NCI-H1105 treated with DMSO at 0.1 percent for 48 hours (cell line): ENCODE data around the gene KDELR3.
"Not testable (repeated sequence)": the region's sequence is repeated elsewhere in the genome, so short reads cannot be mapped to it uniquely, and the experiment has no call there.

Experiments
- DNase-seq: peaks from one replicate; lab custom pipeline; 2025; lab: John Stamatoyannopoulos, UW

KDELR3 gene

DNA sequence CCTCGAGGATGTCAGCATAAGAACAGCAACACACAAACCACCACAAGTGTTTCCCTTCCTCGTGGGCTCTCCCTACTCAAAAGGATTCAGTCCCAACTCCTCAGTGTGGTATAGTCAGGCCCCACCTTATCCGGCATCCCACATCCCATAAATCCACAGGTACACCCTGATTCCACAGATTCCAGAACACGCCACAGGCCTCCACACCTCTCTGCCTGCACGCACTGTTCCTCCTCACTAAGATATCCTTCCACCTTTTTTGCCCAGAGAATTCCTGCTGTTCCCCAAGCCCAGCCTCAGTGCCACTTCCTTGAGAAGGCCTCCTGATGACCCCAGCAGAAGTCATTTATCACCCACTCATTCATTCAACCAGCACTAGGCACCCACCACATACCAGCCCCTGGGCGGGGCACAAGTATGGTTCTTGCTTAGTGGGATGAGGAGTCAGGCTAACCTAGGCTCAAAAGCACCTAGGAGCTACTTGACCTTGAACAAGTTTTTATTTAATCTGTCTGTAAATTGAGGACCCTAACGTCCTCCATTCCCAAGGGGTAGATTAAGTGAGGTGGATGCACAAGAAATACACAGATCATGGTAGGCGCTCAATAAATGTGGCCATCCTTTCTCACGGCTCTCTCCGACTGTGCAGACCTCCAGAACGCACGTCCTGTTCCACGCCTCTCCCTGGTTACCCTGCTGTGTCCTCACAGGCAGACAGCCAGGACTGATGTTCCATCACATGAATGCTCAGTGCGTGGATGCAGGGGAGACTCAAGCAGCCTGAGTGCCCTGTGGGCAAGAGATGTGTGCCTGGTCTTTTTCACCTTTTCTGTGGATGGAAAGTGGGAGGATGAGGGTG is 10.8 kb upstream of the KDELR3 start:
- DNase-seq, result no peak

DNA sequence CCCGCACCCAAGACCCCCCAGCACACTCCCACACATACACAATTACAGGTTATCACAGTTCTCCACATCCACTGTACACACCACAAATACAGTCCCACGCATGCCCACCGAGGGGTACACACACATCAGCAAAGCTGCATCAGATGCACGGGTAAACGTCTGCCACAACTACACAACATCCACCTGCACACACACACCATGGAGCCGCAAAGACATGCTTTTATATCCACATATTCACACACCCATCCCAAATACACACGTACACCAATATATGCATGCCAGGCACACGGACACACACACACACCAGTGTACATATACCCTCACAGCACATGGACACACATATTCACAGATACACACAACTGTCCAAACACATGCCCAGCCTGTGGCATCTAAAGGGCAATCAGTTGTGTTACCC is 7.5 kb upstream of the KDELR3 start:
- DNase-seq, result no peak

DNA sequence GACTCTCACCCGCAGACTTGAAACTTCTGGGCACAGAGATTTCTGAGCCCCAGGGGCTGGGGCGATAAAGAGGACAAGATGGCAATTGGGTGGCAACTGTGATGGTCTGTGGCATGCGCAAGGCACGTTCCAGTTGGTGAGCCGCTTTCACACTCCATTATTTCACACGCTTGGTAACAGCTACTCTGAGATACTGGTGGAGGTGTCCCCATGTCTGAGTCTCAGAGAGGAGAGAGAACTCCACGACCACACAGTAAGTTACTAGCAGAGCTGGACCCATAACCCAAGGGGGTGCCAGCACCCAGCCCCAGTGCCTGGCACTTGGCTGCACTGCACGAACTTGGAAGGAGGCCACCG is 6.9 kb upstream of the KDELR3 start:
- DNase-seq, result no peak

DNA sequence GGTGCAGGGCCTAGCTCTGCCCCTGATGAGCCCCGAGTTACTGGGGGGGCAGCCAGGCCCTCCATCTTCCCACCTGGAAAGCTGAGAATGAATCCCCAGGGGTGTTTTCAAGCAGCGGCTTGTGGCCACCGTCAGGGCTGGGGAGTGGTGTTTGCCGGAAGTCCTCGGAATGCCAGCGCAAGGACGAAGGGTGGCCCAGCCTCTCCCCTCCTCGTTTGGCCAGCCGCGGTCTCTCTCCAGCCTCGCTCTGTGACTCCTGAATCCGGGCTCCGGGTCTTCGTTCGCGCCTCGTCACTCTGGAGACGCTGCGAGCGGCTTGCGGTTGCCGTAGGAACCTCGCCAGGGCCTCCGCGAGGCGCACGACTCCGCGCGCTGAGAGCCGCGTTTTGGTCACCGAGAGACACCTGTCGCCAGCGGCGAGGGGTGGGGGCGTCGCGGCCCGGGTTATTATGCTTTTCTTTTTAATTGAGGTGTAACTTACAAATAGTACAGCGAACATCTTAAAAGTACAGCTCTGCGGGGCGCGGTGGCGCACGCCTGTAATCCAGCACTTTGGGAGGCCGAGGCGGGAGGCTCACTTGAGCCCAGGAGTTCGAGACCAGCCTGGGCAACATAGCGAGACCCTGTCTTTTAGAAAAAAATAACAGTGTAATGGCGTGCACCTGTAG is 6.3 kb upstream of the KDELR3 start:
- peak; percentile 86 for DNase-seq

DNA sequence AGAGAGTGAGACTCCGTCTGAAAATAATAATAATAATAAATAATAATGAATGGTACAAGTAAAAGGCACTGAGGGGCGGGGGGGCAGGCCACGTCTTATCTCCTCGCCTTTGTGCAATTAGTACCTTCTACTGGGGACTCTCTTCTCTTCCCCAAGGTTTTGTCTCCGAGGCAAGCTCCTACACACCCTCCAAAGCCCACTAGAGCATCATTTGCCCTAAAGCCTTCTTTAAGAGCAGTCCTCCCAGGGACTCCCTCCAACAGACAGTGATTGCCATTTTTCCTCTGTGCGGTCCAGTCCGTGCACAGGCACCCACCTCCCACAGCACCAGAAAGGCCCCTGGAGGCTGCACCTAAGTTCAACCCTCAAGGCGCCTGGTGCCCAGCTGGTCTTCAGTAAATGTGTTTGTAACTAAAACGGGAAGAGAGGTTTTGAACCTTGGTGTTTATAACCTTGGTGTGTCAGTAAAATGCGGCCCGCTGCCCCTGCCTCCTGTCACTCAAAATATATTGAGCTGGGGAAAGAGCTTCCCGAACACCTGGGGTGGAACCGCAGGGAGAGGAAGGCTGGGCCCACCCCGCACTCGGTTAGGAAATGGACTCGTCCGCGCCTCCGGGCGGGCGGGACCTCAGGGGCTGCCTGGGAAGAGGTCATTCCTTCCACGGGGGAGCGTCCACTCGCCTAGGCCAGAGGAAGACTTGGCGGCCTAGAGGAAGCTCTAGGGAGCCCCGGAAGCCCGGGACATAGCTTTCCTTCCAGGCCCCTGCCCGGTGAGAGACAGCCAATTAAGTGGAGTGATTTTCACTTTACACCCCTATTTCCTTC is 4.7 kb upstream of the KDELR3 start:
- DNase-seq, result no peak

DNA sequence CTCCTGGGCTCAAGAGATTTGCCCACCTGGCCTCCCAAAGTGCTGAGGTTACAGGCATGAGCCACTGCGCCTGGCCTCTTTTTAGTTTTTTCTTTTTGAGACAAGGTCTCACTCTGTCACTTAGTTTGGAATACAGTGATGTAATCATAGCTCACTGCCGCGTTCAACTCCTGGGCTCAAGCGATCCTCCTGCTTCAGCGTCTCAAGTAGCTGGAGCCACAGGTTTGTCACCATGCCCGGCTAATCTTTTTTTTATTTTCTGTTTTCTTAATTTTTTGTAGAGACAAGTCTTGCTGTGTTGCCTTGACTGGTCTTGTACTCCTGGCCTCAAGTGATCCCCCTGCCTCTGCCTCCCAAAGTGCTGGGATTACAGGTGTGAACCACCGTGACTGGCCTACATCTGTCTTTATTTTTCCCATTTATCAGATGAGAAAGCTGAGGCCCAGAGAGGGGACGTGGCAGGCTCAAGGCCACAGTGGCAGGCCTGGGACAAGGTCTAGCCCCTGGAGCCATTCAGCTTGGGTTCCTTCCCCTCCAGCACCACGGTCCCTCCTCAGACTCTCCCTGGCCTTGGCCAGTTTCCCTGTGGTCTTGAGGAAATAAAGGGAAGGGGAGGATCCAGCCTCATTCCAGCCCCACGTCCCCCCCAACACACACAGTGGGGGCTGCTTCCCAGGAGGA is 2.8 kb upstream of the KDELR3 start:
- no peak for DNase-seq

DNA sequence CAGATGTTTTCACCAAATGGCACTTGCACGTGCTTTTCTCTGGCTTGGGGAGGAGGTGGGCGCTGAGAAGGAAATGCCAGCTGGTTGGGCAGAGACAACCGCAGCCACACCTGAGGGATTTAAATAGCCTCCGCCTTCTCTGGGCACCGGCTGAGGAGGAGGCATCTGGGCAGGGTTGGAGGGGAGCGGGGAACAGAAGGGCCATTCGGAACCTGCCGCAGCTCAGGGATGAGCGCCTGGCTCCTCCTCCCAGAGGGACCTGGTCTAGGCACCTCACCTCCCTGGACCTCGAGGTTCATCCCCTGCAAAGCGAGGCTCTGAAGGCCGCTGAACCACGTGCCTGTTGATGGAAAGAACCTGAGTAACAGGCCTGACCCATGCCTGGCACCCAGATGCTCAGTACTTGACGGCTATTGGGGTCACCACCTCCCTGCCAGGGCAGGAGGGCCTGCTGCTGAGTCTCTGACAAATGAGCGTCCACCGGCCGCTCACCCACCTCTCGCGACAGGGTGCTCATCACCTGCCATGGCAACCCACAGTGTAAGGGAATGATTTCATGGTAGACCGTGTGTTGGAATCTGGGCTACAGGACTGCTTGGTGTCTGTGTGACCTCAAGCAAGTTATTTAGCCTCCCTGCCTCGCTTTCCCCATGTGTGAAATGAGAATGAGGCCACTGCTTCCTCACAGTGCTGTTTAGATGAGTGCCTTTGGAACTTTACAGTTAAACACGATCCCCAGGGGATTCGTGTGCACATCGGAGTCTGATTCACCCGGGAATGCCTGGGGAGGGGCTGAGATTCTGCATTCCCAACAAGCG is 2.0 kb upstream of the KDELR3 start:
- no peak for DNase-seq

DNA sequence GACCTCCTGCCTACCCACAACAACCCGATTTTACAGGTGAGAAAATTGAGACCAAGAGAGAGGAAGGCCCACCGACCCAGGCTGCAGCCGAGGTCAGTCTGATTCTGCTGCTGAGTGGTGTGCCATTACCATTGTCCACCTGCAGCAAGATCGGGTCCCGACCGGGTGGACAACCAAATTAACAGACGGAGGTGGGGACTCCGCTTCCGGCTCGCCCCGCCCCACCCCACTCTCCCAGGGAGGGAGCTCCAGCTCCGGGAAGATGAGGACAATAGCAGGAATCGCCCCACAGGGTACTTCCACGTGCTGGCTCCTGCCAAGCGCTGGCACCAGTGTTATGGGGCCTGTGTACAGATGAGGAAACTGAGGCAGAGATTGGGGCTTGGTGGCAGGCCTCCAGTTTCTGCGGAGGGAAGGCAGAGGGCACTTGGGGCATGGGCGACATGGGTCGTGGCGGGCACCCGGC is 425 bp upstream of the KDELR3 start:
- no peak for DNase-seq

DNA sequence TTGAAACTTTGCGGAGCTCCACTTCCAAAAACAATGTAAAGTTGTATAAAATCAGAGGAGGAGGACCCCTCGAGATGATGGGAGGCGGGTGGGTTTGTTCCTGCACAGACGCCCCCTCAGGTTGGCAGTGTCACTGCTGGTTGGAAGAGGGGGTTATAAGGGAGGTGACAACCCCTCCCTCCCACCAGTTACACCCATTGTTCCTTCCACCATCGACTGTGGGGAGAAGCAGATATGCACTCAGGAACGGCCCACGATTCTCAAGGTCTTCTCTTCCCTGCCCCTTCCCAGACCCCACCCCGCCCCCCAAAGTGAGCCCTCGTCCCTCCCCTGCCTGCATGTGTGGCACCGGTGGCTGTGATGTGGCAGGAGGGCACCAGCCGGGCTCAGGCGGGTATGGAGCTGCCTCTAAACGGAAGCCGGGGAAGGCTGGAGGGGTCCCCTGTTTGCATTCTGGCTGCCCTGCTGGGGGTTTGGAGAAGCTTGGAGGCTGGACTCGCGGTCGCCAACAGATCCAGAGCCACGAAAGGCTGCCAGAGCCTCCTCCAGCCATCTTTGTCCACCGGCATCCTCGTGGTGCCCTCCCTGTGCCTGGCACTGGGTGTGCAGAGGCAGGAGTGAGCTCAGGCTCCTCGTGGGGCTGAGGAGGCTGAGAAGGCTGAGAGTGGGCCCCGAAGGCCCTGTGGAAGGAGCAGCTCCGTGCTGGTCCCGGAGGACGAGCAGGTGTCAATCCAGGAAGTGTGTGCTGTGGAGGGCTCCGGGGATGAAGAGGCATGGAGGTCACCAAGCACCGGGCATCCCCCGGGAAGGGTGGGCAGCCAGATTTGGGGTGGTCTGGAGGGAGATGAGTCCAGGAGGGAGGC is 778 bp downstream of the KDELR3 start:
- no peak for DNase-seq

DNA sequence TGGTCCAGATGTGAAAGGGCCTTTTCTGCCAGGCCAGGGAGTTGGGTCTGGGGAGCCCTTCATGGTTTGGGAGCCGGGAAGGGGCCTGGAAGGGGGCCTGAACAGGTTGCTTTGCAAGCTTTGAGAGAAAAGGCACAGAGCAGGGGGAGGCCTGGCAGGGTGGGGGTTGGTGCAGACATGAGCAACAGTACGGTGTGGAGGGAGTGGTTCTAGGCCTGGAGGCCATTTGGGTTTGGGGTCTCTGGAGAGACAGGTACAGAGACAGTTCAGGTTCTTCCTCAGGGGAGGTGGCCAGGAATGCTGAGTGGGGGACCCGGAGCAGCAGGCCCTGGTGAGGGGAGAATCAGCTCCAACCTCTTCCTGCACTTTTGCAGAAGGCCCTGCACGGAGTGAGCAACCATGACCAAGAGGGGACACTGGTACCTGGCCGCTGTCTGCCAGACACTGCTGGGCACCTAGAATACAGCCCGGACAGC is 1.4 kb downstream of the KDELR3 start:
- no peak for DNase-seq

DNA sequence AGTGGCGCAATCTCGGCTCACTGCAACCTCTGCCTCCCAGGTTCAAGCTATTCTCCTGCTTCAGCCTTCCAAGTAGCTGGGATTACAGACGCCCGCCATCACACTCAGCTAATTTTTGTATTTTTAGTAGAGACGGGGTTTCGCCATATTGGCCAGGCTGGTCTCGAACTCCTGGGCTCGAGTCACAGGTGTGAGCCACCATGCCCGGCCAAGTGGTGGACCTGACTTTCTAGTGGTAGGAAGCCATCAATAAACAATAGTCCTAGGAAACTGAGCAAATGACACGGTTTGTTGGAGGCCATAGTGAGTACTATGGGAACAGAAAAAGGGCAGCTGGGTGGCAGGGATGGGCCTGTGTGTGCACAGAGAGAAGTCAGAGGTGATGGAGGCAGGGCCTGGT is 2.3 kb downstream of the KDELR3 start:
- not testable (repeated sequence) for DNase-seq

DNA sequence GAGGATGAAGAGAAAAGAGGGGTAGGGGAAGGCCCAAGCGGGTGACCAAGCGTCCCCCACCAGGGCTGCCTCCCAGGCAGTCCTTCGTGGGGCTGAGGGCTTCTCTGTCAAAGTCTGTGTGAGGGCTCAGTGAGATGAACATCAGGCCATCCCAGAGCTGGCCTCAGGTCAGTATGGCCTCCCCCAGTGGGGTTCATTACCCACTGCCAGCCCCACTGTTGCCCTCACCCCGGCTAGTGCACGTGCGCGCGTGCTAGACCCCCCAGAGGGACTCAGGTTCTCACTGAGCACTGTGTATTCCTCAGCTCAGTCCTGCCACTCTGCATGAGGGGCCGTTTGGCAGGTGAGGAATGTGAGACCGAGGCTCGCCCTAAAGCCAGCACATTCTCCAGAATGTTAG is 3.3 kb downstream of the KDELR3 start:
- no peak for DNase-seq

DNA sequence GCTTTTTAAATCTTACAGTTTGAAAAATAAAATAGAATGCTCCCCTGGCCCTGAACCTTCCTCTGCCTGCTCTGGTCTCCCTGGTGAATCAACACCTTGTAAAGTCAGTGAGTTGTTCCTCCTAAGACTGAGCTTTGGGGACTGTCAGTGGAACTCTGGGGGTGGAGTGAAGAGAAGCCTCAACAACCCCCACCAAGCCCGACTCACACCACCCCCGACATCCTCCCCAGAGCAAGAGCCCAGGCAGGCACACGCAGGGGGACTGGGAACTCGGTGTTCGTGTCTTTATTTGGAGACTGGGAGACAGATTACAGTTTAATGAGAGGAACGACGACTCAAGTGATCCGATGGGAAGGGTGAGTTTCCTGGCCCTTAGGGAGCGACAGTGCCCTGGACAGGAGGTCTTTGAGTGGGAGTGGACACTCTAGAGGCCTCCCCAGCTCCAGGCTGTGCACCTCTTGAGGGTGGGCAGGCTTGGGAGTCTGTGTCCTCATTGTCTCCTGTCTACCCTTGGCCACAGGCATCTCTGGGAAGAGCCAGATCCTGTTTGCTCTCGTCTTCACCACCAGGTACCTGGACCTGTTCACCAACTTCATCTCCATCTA is 6.2 kb downstream of the KDELR3 start:
- DNase-seq, result no peak

DNA sequence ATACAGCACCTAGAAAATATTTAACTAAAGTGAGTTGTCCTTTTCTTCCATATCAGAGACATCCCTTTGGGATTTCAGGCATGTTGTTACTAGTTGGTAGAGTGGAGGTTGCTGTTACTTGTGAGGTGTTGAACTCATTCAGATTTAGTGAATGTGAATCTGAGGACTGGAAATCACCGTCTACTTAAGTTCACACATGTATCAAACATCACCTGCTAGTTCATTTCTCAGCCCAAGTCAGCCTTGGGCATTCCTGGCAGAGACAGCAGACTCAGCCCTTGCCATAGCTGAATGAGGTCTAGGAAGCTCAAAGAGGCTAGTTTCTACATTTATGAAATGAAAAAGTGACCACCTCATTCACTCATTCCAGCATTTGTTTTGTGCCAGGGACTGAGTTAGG is 9.7 kb downstream of the KDELR3 start:
- no peak for DNase-seq

DNA sequence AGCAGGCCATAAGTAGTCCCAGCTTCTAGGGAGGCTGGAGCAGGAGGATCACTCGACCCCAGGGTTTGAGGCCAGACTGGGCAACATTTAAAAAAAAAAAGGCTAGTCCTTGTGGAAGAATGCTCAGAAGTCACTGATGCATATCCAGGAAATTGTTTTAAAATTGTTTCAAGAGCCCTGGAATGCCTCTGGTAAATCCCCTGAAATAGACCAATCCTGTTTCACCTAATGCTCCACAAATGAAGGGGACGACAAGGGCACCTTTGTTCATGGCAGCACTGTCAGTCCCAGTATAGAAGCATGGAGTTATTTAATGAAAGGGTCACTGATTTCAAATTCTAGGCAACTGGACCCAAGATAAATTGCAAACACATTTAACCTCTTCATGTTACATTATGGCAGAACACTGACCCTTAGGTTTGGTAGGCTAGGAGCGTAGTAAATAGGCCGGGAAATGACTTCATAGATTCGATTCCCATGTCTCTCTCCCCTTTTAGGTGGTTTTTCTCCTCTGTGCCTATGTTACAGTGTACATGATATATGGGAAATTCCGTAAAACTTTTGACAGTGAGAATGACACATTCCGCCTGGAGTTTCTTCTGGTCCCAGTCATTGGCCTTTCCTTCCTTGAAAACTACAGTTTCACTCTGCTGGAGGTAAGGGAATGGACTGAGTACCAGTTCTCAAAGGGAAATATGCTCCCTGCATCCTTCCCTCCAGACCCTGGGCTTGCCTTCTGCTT is 11.4 kb downstream of the KDELR3 start:
- no peak for DNase-seq

DNA sequence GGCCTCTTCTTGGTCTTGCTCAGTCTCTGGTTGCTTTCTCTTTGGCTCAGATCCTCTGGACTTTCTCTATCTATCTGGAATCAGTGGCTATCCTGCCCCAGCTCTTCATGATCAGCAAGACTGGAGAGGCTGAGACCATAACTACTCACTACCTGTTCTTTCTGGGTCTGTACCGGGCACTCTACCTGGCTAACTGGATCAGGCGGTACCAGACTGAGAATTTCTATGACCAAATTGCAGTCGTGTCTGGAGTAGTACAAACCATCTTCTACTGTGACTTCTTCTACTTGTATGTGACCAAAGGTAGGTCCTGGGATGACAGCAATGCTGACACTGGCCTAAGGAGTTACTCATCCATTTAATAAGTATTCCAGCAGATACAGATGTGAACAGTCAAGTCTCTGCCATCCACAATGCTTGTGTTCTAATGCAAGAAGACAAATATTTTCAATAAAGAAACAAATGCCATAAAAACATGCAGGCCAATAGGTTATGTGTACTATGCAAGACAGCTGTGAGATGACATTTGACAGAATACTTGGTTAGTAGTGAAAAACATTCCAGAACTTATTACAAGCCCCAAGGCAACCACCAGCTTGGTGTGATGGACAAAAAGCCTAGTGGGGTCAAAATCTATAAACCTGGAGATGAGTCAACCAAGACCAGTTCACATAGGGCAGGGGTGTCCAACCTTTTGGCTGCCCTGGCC is 13.4 kb downstream of the KDELR3 start:
- no peak for DNase-seq

DNA sequence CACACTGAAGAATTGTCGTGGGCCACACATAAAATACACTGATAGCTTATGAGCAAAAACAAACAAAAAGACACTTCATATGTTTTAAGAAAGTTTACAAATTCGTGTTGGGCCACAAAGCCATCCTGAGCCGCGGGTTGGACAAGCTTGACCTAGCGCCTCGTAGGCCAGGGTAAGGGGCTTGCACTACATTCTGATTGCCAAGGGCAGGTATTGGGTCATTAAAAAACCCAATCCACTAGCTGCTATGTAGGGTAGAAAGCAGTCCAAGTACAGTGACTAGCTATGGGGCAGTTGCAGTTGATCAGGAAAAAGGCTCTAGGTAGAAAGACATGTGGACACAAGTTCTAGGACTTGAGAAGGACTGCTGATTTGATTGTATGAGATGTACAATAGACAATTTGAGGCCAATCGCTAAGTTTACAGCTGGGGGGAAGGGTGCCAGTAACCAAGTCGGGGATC is 14.0 kb downstream of the KDELR3 start:
- DNase-seq, result no peak

DNA sequence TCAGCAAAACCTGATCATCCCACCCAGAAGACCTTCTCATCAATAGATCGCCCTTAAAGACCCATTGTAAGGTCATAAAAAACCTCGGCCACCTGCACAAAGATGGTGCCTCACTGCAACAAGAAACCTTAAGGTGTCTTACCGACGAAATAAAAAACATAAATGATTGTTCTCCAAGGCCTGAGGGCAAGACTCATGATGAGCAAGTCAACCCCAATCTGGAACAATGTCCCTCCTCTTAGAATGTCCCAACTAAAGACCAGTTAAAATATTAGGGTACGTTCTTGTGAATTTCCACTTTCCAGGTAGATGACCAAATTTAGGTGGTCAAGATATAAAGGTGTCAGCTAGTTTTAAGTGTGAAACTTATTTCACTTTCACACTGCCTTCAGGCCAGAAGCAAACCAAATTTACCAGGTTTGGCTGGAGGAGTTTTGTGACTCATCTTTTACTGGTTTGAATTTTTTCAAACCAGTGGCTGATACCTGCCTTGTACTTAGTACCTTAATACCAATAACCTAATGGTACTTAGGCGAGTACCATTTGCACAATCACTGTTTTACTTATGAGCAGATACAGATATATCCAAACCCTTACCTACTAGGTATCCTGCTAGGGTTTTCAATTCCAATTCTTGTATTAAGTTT is 14.9 kb downstream of the KDELR3 start:
- no peak for DNase-seq
